Testis (tissue), 3 donors: ENCODE measurements around the gene PHLDB3. TPM values are rescaled to one million over a fixed set of nuclear protein-coding genes. Genes with fewer than 3 reads are reported as not detected.

Source experiments
- DNase-seq: peaks from one replicate; pipeline ENCODE4 v3.0.0-alpha.2; 2019
- H3K27ac ChIP-seq, 2 donors: fragments of 200-600 bp; sonication (generic); one replicate each; pipeline ENCODE4 v1.5.1; 2019
- H3K27me3 ChIP-seq: fragments of 200-600 bp; sonication (generic); one replicate; pipeline ENCODE4 v1.5.1; 2019
- H3K36me3 ChIP-seq: fragments of 200-600 bp; sonication (generic); one replicate; pipeline ENCODE4 v1.5.1; 2017; ENCODE audit warnings: low read depth; ENCODE audit errors: missing control alignments
- H3K4me1 ChIP-seq: fragments of 200-600 bp; sonication (generic); one replicate; pipeline ENCODE4 v1.5.1; 2019
- H3K4me3 ChIP-seq, 2 donors: fragments of 200-600 bp; sonication (generic); one replicate each; pipeline ENCODE4 v1.5.1; 2017 to 2019
- H3K9me3 ChIP-seq: fragments of 200-600 bp; sonication (generic); one replicate; pipeline ENCODE4 v1.5.1; 2017
- CTCF ChIP-seq, 3 experiments: fragments of 450-650 bp in 2 of 3; fragments of 200-600 bp in 1 of 3; sonication (generic) in 1 of 3; IDR thresholded peaks; one replicate each; pipeline ENCODE4 v1.5.1; 2016 to 2019; ENCODE audit warnings: antibody characterized with exemption in 3 of 3, mild to moderate bottlenecking in 2 of 3, moderate library complexity in 1 of 3
- POLR2A ChIP-seq: fragments of 450-650 bp; IDR thresholded peaks from one replicate; pipeline ENCODE4 v1.6.1; 2017; ENCODE audit warnings: antibody characterized with exemption, mild to moderate bottlenecking, moderate library complexity
- WGBS, 2 donors: methylation state at CpG; one replicate each; pipeline ENCODE4 v1.1.5; 2018; 5-methylcytosine and 5-hydroxymethylcytosine counted together
- intact Hi-C: fragments of 100-400 bp; cut with DNase I; formaldehyde crosslinking; loops from one replicate; pipeline ENCODE4 v1.15.1; 2023; ENCODE audit warnings: low total_unique reads
- polyA plus RNA-seq: library from polyadenylated mRNA; stranded (reverse); fragments of 350-450 nt; fragmentation: Illumina TruSeq; extraction: RNeasy Lipid Tissue Mini Kit (QIAGEN cat#74804); gene quantifications from one replicate; pipeline ENCODE4 v1.2.3, GENCODE V29; 2014; ENCODE audit warnings: low read depth, low replicate concordance; ENCODE audit not compliant: insufficient read depth
- total RNA-seq, 2 donors: library from RNA; depleted of rRNA; stranded (reverse); fragments of >200 nt; gene quantifications; one replicate each; pipeline ENCODE4 v1.2.3, GENCODE V29; 2016

The PHLDB3 gene
- total and polyA plus RNA-seq, 3 donors from 2014 or later = 27.1 to 62.2 (median 28.3) TPM

- H3K27me3 ChIP-seq = no peaks in the 10 kb centered on the region
- 84% methylated on average over 6 of the region's 6 CpGs for WGBS, 2 donors
- no peaks in the 10 kb centered on the region for H3K9me3 ChIP-seq
- TF ChIP-seq POLR2A (no peak), CTCF (IDR thresholded peaks at IDR 0.05) (no peak)
- no peak overlapping the region for H3K27ac ChIP-seq
- intact Hi-C loops = no loop called here
- no peak for DNase-seq
- no peaks in the 10 kb centered on the region for H3K36me3 ChIP-seq
- H3K4me1 ChIP-seq = peaks cover 2% of the 10 kb centered on the region
- H3K4me3 ChIP-seq = no peak overlapping the region
Measured at GRCh38 chr19:43467276-43467675, 37.3 kb downstream of the PHLDB3 start.

- H3K9me3 ChIP-seq = no peaks in the 10 kb centered on the region
- WGBS, 2 donors = 89 to 94% methylated on average over 1 of the region's 1 CpG
- TF ChIP-seq POLR2A (no peak), CTCF (IDR thresholded peaks at IDR 0.05) (no peak)
Measured at GRCh38 chr19:43466793-43467192, 37.8 kb downstream of the PHLDB3 start.

GRCh38 chr19:43465468-43466120 lies 39.0 kb downstream of the PHLDB3 start, which contains the start of gene LYPD3:
Gene LYPD3, minus strand, starts transcription at chr19:43465608. Its CDS starts 37 bp downstream, at chr19:43465571.
- intact Hi-C loops = no loop called here
- Histone ChIP-seq H3K27me3 (no peaks in the 10 kb centered on the region), H3K36me3 (no peaks in the 10 kb centered on the region), H3K4me1 (peaks cover 2% of the 10 kb centered on the region), H3K9me3 (no peaks in the 10 kb centered on the region), H3K4me3 (peak within 1 kb of the TSS in 1 of 2 donors; percentile 76), H3K27ac (no peak within 1 kb of the TSS)
- TF ChIP-seq CTCF (IDR thresholded peaks at IDR 0.05) = no peak
- TF ChIP-seq POLR2A = no peak
- 33 to 36% methylated on average over 9 to 19 of the region's 24 CpGs for WGBS, 2 donors
- DNase-seq = no peak

More at GRCh38 chr19:43466793-43467192, 37.8 kb downstream of the PHLDB3 start:
- H3K4me1 ChIP-seq = peaks cover 2% of the 10 kb centered on the region
- H3K27ac ChIP-seq = no peak overlapping the region
- no peaks in the 10 kb centered on the region for H3K27me3 ChIP-seq
- intact Hi-C loops = no loop called here
- H3K4me3 ChIP-seq = no peak overlapping the region
- no peak for DNase-seq
- no peaks in the 10 kb centered on the region for H3K36me3 ChIP-seq

- Histone ChIP-seq H3K27me3 (no peaks in the 10 kb centered on the region), H3K36me3 (no peaks in the 10 kb centered on the region), H3K27ac (peak overlapping the region; percentile 67 to 68), H3K4me1 (peaks cover 2% of the 10 kb centered on the region), H3K4me3 (peak overlapping the region; percentile 58 to 76), H3K9me3 (no peaks in the 10 kb centered on the region)
- TF ChIP-seq POLR2A = no peak
- TF ChIP-seq CTCF (IDR thresholded peaks at IDR 0.05) = no peak
- 11 to 12% methylated on average over 33 of the region's 33 CpGs for WGBS, 2 donors
- peak; percentile 83 for DNase-seq
- intact Hi-C loops = no loop called here
Measured at GRCh38 chr19:43464134-43464775, 40.3 kb downstream of the PHLDB3 start.
